ENCODE data around the gene ITGB4. TPM values are rescaled to one million over a fixed set of nuclear protein-coding genes. Genes with fewer than 3 reads are reported as not detected.

The ITGB4 gene
- total RNA-seq, 4 donors from 2014 or later: 36.5 to 57.4 (median 46.6) TPM

- no peak for DNase-seq (ENCODE audit: extremely low spot score)
- no peak for TF ChIP-seq POLR2AphosphoS5 (IDR thresholded peaks at IDR 0.05)
- no peak for TF ChIP-seq POLR2A (IDR thresholded peaks at IDR 0.05; ENCODE audit: low read depth)
- no peak for TF ChIP-seq CTCF (IDR thresholded peaks at IDR 0.05)
- no peak for TF ChIP-seq EP300 (IDR thresholded peaks at IDR 0.05)
- intact Hi-C loops (cut with DNase I): no loop called here
- peaks cover 0 to 30% (median 14%) of the 10 kb centered on the region in 4 donors for H3K4me1 ChIP-seq
- H3K36me3 ChIP-seq: peaks cover 0 to 43% (median 23%) of the 10 kb centered on the region in 4 donors
- 87% methylated on average over 1 of the region's 1 CpG for WGBS
- H3K27me3 ChIP-seq: no peaks in the 10 kb centered on the region
- H3K27ac ChIP-seq (replicated peaks in 1 of 4): no peak overlapping the region
- H3K4me3 ChIP-seq: no peak overlapping the region
- no peaks in the 10 kb centered on the region for H3K9me3 ChIP-seq
Measured at GRCh38 chr17:75793460-75793859, 72.2 kb downstream of the ITGB4 start.

- Histone ChIP-seq H3K4me1 (peaks cover 0 to 11% (median 5%) of the 10 kb centered on the region in 4 donors), H3K27me3 (no peaks in the 10 kb centered on the region), H3K27ac (replicated peaks in 1 of 4) (no peak overlapping the region), H3K4me3 (no peak overlapping the region), H3K9me3 (no peaks in the 10 kb centered on the region), H3K36me3 (peaks cover 8 to 68% (median 45%) of the 10 kb centered on the region in 4 donors)
- intact Hi-C loops (cut with DNase I): no loop called here
- DNase-seq (ENCODE audit: extremely low spot score): no peak
- TF ChIP-seq POLR2AphosphoS5 (IDR thresholded peaks at IDR 0.05) (no peak), CTCF (IDR thresholded peaks at IDR 0.05) (no peak), EP300 (IDR thresholded peaks at IDR 0.05) (no peak), POLR2A (IDR thresholded peaks at IDR 0.05; ENCODE audit: low read depth) (no peak)
- 95% methylated on average over 8 of the region's 8 CpGs for WGBS
Measured at GRCh38 chr17:75795820-75796607, 74.8 kb downstream of the ITGB4 start.

- TF ChIP-seq CTCF (IDR thresholded peaks at IDR 0.05): no peak
- TF ChIP-seq POLR2A (IDR thresholded peaks at IDR 0.05; ENCODE audit: low read depth): no peak
- no peak for TF ChIP-seq POLR2AphosphoS5 (IDR thresholded peaks at IDR 0.05)
- TF ChIP-seq EP300 (IDR thresholded peaks at IDR 0.05): no peak
- peaks cover 8 to 54% (median 44%) of the 10 kb centered on the region in 4 donors for H3K36me3 ChIP-seq
- WGBS: 85% methylated on average over 4 of the region's 4 CpGs
Measured at GRCh38 chr17:75799402-75799801, 78.1 kb downstream of the ITGB4 start.

GRCh38 chr17:75803883-75804282 is 82.6 kb downstream of the ITGB4 start:
- Histone ChIP-seq H3K27ac (replicated peaks in 1 of 4) (no peak overlapping the region), H3K36me3 (peaks cover 8 to 31% (median 27%) of the 10 kb centered on the region in 4 donors), H3K27me3 (no peaks in the 10 kb centered on the region), H3K4me1 (peaks cover 10 to 16% (median 14%) of the 10 kb centered on the region in 4 donors), H3K4me3 (no peak overlapping the region), H3K9me3 (no peaks in the 10 kb centered on the region)
- intact Hi-C loops (cut with DNase I): no loop called here
- no peak for TF ChIP-seq CTCF (IDR thresholded peaks at IDR 0.05)
- no peak for TF ChIP-seq POLR2AphosphoS5 (IDR thresholded peaks at IDR 0.05)
- TF ChIP-seq EP300 (IDR thresholded peaks at IDR 0.05): no peak
- no peak for TF ChIP-seq POLR2A (IDR thresholded peaks at IDR 0.05; ENCODE audit: low read depth)
- 100% methylated on average over 1 of the region's 1 CpG for WGBS
- no peak for DNase-seq (ENCODE audit: extremely low spot score)

More at GRCh38 chr17:75799402-75799801, 78.1 kb downstream of the ITGB4 start:
- no peaks in the 10 kb centered on the region for H3K27me3 ChIP-seq
- H3K4me3 ChIP-seq: no peak overlapping the region
- no peak overlapping the region for H3K27ac ChIP-seq (replicated peaks in 1 of 4)
- no peak for DNase-seq (ENCODE audit: extremely low spot score)
- no peaks in the 10 kb centered on the region for H3K9me3 ChIP-seq
- no peaks in the 10 kb centered on the region for H3K4me1 ChIP-seq
- intact Hi-C loops (cut with DNase I): no loop called here

Measured in esophagus muscularis mucosa (tissue), 4 donors.